ENCODE results near the gene ARIH1.
"Not testable (repeated sequence)": the region's sequence is repeated elsewhere in the genome, so short reads cannot be mapped to it uniquely, and the experiment has no call there.

Gene ARIH1

GRCh38 chr15:72473614-72474465 lies at the start of gene ARIH1:
Gene ARIH1 (plus strand): TSS chr15:72474330. CDS start chr15:72474640, 310 bp downstream.
- no peak for TF ChIP-seq ZNF274 (IDR thresholded peaks at IDR 0.05; ENCODE audit: low read depth, low read length)
- H3K4me3 ChIP-seq (ENCODE audit: low read length) = peak within 1 kb of the TSS; percentile 94

GRCh38 chr15:72426753-72427152 lies 47.4 kb upstream of the ARIH1 start:
- TF ChIP-seq ZNF274 (IDR thresholded peaks at IDR 0.05; ENCODE audit: low read depth, low read length) = no peak
- no peak overlapping the region for H3K4me3 ChIP-seq (ENCODE audit: low read length)

- H3K4me3 ChIP-seq (ENCODE audit: low read length) = no peak overlapping the region
- no peak for TF ChIP-seq ZNF274 (IDR thresholded peaks at IDR 0.05; ENCODE audit: low read depth, low read length)
Measured at GRCh38 chr15:72437650-72438316, 36.3 kb upstream of the ARIH1 start.

- not testable (repeated sequence) for H3K4me3 ChIP-seq (ENCODE audit: low read length)
Measured at GRCh38 chr15:72442848-72443247, 31.3 kb upstream of the ARIH1 start.

- no peak for TF ChIP-seq ZNF274 (IDR thresholded peaks at IDR 0.05; ENCODE audit: low read depth, low read length)
- H3K4me3 ChIP-seq (ENCODE audit: low read length) = no peak overlapping the region
Measured at GRCh38 chr15:72445426-72445825, 28.7 kb upstream of the ARIH1 start.

GRCh38 chr15:72450805-72451204 lies 23.3 kb upstream of the ARIH1 start:
- no peak for TF ChIP-seq ZNF274 (IDR thresholded peaks at IDR 0.05; ENCODE audit: low read depth, low read length)

GRCh38 chr15:72451224-72451623 lies 22.9 kb upstream of the ARIH1 start:
- TF ChIP-seq ZNF274 (IDR thresholded peaks at IDR 0.05; ENCODE audit: low read depth, low read length) = no peak
- H3K4me3 ChIP-seq (ENCODE audit: low read length) = no peak overlapping the region

More at GRCh38 chr15:72450805-72451204, 23.3 kb upstream of the ARIH1 start:
- H3K4me3 ChIP-seq (ENCODE audit: low read length) = no peak overlapping the region

GRCh38 chr15:72456684-72457083 lies 17.4 kb upstream of the ARIH1 start:
- no peak for TF ChIP-seq ZNF274 (IDR thresholded peaks at IDR 0.05; ENCODE audit: low read depth, low read length)
- no peak overlapping the region for H3K4me3 ChIP-seq (ENCODE audit: low read length)

GRCh38 chr15:72460402-72460801 lies 13.7 kb upstream of the ARIH1 start:
- TF ChIP-seq ZNF274 (IDR thresholded peaks at IDR 0.05; ENCODE audit: low read depth, low read length) = no peak
- no peak overlapping the region for H3K4me3 ChIP-seq (ENCODE audit: low read length)

GRCh38 chr15:72463702-72464101 lies 10.4 kb upstream of the ARIH1 start:
- no peak for TF ChIP-seq ZNF274 (IDR thresholded peaks at IDR 0.05; ENCODE audit: low read depth, low read length)
- H3K4me3 ChIP-seq (ENCODE audit: low read length) = no peak overlapping the region

GRCh38 chr15:72464251-72464650 lies 9.9 kb upstream of the ARIH1 start:
- TF ChIP-seq ZNF274 (IDR thresholded peaks at IDR 0.05; ENCODE audit: low read depth, low read length) = no peak
- H3K4me3 ChIP-seq (ENCODE audit: low read length) = no peak overlapping the region

- no peak overlapping the region for H3K4me3 ChIP-seq (ENCODE audit: low read length)
- TF ChIP-seq ZNF274 (IDR thresholded peaks at IDR 0.05; ENCODE audit: low read depth, low read length) = no peak
Measured at GRCh38 chr15:72468103-72468502, 6.0 kb upstream of the ARIH1 start.

GRCh38 chr15:72472992-72473610 lies 1.0 kb upstream of the ARIH1 start:
- peak overlapping the region; percentile 94 for H3K4me3 ChIP-seq (ENCODE audit: low read length)
- TF ChIP-seq ZNF274 (IDR thresholded peaks at IDR 0.05; ENCODE audit: low read depth, low read length) = no peak

GRCh38 chr15:72474466-72474911 lies 359 bp downstream of the ARIH1 start:
- no peak for TF ChIP-seq ZNF274 (IDR thresholded peaks at IDR 0.05; ENCODE audit: low read depth, low read length)
- H3K4me3 ChIP-seq (ENCODE audit: low read length) = peak overlapping the region; percentile 94
